Activated CD4-positive, alpha-beta T cell treated with anti-CD3 and anti-CD28 coated beads for 48 hours (primary cell): ENCODE results near the gene PLEKHM2.

Experiments
- DNase-seq: peaks from one replicate; pipeline ENCODE4 v3.0.0-alpha.2; 2020

The PLEKHM2 gene

DNA sequence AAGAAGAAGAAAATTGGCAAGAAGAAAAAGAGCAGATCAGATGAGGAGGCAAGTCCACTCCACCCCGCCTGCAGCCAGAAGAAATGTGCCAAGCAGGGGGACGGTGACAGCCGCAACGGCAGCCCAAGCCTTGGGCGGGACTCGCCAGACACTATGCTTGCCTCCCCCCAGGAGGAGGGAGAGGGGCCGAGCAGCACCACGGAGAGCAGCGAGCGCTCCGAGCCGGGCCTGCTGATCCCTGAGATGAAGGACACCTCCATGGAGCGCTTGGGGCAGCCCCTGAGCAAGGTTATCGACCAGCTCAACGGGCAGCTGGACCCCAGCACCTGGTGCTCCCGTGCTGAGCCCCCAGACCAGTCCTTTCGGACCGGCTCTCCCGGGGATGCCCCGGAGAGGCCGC, 42.9 kb downstream of the PLEKHM2 start:
- no peak for DNase-seq

DNA sequence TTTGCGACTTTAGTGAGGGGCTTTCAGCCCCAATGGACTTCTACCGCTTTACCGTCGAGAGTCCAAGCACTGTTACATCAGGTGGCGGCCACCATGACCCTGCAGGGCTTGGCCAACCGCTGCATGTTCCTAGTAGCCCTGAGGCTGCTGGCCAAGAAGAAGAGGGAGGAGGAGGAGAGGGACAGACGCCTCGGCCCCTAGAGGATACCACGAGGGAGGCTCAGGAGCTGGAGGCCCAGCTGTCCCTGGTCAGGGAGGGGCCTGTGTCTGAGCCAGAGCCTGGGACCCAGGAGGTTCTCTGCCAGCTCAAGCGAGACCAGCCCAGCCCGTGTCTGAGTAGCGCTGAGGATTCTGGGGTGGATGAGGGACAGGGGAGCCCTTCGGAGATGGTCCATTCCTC, 43.3 kb downstream of the PLEKHM2 start:
- no peak for DNase-seq

- no peak for DNase-seq
These were observed 43.9 kb downstream of the PLEKHM2 start for GRCh38 chr1:15727866-15728534.

- no peak for DNase-seq
These were observed 45.0 kb downstream of the PLEKHM2 start for GRCh38 chr1:15728937-15729657.

GRCh38 chr1:15730423-15730822, 46.3 kb downstream of the PLEKHM2 start:
- DNase-seq, result no peak

DNA sequence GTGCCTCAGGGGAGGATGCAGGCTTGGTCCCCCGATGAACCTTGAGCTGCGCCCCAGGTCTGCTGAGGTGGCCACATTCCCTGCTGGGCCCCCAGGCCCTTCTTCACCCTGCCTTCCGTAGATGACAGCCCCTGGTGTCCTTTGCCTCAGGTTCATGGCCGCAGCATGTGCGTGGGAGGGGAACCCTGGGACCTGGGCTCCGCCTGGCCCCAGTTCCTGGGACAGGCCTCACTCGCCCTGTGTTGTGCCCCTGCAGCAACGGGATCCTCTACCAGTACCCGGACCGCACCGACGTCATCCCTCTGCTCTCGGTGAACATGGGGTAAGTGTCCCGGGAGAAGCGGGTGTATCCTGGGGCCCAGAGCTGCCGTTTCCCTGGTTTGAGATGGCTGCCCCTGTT, 46.8 kb downstream of the PLEKHM2 start:
- no peak for DNase-seq

DNA sequence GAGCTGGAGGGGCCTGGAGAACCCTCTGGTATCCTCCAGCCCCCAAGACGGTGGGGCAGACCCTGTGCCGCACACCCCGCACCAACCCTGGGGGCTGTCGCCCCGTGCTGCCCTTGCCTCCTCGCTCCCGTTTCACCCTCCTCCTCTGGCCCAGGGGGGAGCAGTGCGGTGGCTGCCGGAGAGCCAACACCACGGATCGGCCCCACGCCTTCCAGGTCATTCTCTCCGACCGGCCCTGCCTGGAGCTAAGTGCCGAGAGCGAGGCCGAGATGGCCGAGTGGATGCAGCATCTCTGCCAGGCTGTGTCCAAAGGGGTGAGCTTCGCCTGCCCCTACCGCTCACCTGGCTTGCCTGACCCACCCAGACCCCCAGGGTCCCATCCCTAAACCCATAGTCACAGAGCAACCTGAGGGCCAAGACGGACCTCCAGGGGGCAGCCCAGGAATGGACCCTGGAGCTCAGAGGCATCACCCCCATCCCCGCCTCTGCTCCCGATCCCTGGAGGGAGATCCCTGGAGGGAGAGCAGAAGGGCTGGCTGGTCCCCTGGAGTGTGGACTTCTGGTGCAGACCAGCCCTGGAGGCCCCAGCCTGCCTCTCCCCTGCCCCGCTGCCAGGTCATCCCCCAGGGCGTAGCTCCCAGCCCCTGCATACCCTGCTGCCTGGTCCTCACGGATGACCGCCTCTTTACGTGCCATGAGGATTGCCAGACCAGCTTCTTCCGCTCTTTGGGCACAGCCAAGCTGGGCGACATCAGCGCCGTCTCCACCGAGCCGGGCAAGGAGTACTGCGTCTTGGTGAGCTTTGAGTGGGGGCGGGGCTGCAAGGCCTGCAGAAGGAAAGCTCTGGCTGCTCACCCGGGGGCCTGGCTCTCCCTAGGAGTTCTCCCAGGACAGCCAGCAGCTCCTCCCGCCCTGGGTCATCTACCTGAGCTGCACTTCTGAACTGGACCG, 47.9 kb downstream of the PLEKHM2 start:
- no peak for DNase-seq

- DNase-seq, result no peak
These were observed 48.6 kb downstream of the PLEKHM2 start for GRCh38 chr1:15732686-15733081.

GRCh38 chr1:15733218-15733725, 49.2 kb downstream of the PLEKHM2 start:
- no peak for DNase-seq

- DNase-seq, result no peak
These were observed 49.7 kb downstream of the PLEKHM2 start for GRCh38 chr1:15733726-15734226.

- no peak for DNase-seq
These were observed 50.2 kb downstream of the PLEKHM2 start for GRCh38 chr1:15734296-15734695.

GRCh38 chr1:15734901-15735300, 50.8 kb downstream of the PLEKHM2 start:
- no peak for DNase-seq

- DNase-seq, result no peak
These were observed 51.4 kb downstream of the PLEKHM2 start for GRCh38 chr1:15735304-15736037.

DNA sequence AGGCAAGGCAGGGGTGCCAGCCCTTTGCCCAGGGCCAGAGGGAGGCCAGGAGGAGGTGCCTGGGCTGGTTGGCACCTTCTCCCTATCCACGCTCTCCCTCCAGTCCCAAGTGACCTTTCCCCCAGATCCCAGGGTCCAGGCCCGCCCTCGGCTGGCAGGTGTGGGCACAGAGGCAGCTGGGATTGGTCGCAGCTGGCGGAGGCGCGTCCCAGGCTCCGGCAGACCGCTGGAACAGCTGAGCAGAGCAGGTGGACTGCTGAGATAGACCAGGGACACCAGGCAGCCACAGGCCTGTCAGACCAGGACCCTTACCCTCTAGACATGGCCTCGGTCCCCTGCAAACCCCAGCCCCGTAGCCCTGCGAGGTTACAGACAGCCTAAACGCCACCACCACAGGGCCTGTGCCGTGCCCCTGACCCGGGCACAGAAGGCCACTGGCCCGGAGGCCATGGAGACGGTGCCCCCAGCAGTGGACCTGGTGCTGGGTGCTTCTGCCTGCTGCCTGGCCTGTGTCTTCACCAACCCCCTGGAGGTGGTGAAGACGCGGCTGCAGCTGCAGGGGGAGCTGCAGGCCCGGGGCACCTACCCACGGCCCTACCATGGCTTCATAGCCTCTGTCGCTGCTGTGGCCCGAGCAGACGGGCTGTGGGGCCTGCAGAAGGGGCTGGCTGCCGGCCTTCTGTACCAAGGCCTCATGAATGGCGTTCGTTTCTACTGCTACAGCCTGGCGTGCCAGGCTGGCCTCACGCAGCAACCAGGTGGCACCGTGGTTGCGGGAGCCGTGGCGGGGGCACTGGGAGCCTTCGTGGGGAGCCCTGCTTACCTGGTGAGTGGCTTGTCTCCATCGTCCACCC, 52.1 kb downstream of the PLEKHM2 start, which contains the start of gene SLC25A34:
Gene SLC25A34, plus strand, starts transcription at position 221 of the 854 bp plus-strand sequence. Its CDS starts 228 bp downstream, at position 449.
- no peak for DNase-seq

- no peak for DNase-seq
These were observed 52.8 kb downstream of the PLEKHM2 start for GRCh38 chr1:15736892-15737261.

DNA sequence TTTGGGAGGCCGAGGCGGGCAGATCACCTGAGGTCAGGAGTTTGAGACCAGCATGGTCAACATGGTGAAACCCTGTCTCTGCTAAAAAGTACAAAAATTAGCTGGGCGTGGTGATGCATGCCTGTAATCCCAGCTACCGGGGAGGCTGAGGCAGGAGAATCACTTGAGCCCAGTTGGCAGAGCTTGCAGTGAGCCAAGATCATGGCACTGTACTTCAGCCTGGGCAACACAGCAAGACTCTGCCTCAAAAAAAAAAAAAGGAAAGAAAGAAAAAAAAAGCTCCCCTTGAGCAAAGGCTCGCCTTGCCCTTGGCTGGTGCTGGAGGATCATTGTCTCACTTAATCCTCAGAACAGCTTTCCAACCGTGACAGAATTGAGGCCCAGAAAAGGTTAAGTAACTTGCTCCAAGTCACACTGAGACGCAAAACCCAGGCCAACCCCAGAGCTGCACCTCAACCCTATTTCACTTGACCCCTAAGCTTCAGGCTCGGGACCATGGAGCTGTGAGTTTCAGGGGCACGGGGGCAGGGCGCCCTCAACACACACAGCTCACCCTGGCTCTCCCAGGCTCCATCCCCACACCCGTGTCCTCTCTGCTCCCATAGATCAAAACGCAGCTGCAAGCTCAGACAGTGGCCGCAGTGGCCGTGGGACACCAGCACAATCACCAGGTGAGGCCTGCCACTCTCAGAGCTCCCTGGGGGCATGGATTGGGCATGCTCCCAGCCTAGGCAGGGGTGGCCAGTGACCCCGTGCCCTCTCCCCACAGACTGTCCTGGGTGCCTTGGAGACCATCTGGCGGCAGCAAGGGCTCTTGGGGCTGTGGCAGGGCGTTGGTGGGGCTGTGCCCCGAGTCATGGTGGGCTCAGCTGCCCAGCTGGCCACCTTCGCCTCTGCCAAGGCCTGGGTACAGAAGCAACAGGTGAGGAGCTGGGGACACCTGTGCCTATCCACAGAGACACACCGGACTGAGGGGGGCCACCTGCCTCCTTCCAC, 53.5 kb downstream of the PLEKHM2 start:
- DNase-seq, result no peak

DNA sequence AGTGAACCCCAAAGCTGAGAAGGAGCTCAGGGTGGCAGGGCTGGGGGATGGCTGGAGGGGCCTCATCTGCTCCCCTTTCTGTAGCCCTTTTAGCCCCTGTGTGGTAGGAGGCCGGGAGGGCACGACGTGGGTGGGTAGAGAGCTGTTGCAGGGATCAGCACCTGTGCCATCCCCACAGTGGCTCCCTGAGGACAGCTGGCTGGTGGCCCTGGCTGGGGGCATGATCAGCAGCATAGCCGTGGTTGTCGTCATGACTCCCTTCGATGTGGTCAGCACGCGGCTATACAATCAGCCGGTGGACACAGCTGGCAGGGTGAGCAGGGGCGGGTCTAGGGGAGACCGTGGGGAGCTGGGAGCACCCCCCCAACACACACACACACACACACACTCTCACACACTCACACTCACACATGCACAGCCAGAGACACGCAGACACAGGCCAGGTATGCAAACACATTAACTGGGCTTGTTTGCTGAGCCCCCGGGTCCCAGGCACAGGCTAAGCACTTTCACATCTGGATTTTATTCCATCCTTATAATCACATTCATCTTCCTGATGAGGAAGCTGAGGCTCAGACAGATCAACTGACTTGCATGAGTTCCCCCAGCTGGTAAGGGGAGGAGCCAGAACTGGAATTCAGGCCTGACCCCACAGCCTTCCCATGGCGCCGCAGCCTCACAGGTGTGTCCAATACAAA, 54.4 kb downstream of the PLEKHM2 start:
- no peak for DNase-seq

DNA sequence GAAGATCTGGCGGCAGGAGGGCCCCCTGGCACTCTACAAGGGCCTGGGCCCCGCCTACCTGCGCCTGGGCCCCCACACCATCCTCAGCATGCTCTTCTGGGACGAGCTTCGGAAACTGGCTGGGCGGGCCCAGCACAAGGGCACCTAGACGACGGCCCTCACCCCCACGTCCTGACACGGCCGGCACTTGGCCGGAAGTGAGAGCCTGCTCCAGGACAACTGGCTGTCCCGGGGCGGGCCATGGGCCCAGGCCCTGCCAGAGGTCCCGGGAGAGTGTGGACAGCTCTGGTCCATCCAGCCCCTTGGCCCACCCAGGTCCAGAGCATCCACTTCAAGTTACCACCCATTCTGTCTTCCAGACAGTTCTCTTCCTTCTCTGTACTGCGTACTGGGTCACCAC, 55.1 kb downstream of the PLEKHM2 start:
- no peak for DNase-seq

- no peak for DNase-seq
These were observed 55.6 kb downstream of the PLEKHM2 start for GRCh38 chr1:15739745-15740144.
